ENCODE measurements around the gene FCN1.

DNA sequence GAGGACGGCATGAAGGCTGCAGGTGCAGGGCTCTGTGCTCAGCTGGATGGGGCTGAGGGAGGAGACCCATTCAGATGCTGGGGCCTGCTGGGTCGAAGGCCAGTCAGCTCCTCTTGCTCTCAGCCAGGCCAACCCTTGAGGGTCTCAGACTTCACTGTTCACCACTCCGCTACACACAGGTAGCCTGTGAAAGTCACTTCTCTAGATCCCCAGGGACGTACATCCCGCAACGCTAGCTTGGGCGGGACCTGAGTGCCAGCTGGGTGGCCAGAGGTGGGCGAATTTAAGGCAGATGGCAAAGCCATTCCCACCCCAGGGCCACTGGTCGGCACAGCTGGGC is 42.2 kb upstream of the FCN1 start:
- TF ChIP-seq POLR2AphosphoS5 (IDR thresholded peaks at IDR 0.05; ENCODE audit: borderline replicate concordance, low read depth, low read length) (no peak), EZH2 (IDR thresholded peaks at IDR 0.05) (no peak)

All from SK-N-MC (cell line).